ENCODE measurements around the gene CTAGE15.
"Not testable (repeated sequence)": the region's sequence is repeated elsewhere in the genome, so short reads cannot be mapped to it uniquely, and the experiment has no call there.

GRCh38 chr7:143621175-143621574 lies 49.6 kb downstream of the CTAGE15 start:
- TF ChIP-seq CTCF (IDR thresholded peaks at IDR 0.05); EZH2 (IDR thresholded peaks at IDR 0.05; ENCODE audit: borderline replicate concordance, insufficient read depth, low read depth, low read length, poor library complexity, severe bottlenecking): not testable (repeated sequence)
